Activated CD4-positive, alpha-beta T cell treated with anti-CD3 and anti-CD28 coated beads, Interleukin-2, Interleukin-4, amounts not matched to agents 100 ng/mL and 50 ng/mL, durations not matched to agents 16 hours and 8 hours (primary cell): Measurements from ENCODE around the gene NBPF3.
"Not testable (repeated sequence)": the region's sequence is repeated elsewhere in the genome, so short reads cannot be mapped to it uniquely, and the experiment has no call there.

ENCODE experiments used
- DNase-seq: peaks from one replicate; pipeline ENCODE4 v3.0.0-alpha.2; 2020; ENCODE audit warnings: low spot score

The NBPF3 gene

DNA sequence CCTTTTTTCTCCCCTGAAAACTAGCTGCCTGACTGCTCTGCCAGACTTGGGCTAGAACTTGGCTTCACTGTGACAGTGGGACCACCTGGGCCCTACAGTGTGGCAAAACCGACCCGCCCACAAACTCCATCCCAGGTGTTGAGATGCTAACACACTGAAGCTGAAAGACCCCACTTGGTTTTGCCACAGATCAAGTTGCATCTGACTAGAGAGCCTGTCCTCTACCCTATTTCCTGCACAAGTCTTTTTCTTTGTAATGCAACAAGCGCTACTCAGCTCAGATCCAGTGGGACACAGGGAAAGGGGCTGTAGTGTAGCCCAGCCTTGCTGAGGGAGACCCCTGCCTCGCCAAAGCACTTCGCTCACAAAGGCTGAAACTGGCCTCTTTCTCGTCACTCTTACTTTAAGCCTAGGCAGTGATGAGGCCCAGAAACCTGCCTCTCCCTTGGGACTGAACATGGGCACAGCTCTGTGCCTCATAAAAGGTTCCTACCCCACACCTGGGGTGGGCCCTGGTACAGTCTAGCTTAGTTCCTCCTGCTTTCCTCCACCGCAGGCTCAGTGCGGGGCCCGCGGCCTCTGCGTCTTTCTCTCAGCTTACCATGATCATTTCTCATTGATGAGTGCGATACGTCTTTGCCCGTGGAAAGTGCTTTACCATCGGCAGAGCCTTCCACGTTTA, 79.0 kb downstream of the NBPF3 start:
- no peak for DNase-seq

DNA sequence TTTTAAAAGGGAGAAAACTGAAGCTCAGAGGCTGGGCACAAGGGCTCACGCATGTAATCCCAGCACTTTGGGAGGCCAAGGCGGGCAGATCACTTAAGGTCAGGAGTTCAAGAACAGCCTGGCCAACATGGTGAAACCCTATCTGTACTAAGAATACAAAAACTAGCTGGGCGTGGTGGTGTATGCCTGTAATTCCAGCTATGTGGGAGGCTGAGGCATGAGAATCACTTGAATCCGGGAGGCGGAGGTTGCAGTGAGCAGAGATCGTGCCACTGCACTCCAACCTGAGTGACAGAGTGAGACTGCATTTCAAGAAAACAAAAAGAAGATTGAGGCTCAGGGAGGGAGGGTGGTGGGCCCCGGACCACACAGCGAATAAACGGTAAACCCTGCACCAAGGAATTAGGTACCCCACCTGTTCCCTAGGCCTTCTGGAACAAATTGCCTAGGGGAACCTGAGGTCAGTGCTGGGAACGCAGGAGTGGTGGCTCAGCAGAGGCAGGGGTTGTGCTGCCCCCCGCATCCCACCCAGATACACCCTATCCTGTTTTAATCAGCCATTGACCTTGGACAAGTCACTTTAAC, 79.6 kb downstream of the NBPF3 start:
- DNase-seq = not testable (repeated sequence)

GRCh38 chr1:21520899-21521716, 81.2 kb downstream of the NBPF3 start:
- DNase-seq = no peak

- no peak for DNase-seq
These were observed 81.8 kb downstream of the NBPF3 start for GRCh38 chr1:21521717-21522060.

- no peak for DNase-seq
These were observed 82.6 kb downstream of the NBPF3 start for GRCh38 chr1:21522525-21523038.

DNA sequence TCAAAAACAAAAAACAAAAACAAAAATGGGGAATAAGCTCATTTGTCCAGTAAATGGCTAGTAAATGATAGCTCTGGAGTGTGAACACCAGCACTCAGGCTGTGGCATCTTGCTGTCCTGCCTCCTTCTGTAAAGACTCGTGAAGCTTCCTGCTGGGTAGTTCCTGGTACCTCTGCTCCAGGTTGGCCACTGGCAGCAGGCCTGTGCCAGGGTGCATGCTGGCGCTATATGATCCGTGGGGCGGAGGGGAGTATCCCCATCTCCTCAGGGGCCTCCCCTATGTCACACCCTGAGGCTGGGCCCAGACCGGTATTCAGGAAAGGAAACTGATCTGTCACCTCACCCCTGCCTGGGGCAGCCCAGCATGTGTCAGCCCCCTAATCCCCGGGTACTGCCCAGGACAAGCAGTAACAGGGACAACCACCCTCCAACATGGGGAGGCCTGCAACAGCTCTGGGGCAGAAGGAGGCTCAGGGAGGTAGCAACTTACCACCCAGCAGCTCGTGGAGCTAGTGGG, 83.4 kb downstream of the NBPF3 start:
- no peak for DNase-seq

DNA sequence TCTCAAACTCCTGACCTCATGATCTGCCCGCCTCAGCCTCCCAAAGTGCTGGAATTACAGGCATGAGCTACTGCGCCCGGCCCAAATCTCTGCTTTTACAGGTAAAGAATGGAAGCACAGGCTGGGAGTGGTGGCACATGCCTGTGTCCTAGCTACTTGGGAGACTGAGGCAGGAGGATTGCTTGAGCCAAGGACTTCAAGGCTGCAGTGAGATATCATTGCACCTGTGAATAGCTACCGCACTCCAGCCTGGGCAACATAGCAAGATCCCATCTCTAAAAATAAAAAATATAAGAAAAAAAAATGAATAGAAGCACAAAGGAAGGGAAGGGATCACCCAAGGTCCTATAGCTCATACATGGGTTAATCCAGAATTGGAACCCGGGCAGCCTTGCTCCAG, 84.3 kb downstream of the NBPF3 start:
- DNase-seq = no peak

- DNase-seq = no peak
These were observed 84.9 kb downstream of the NBPF3 start for GRCh38 chr1:21524686-21525339.

DNA sequence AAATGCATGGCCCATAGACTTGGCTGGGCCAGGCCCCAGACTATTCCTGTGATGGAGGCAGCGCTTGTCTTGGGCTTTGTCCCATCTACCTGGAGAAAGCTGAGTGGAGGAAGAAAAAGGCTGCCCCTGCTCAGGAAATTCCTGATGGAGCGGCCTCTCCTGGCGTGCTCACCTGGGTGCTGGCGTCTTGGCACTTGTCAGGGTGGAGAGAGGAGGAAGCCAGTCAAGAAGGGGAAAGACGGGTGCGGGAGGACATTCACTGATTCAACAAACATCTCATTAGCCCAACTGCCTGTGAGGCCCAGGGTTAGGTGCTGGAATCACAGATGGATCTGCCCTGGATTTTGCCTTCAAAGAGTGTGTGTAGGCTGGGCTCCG, 85.4 kb downstream of the NBPF3 start:
- no peak for DNase-seq

DNA sequence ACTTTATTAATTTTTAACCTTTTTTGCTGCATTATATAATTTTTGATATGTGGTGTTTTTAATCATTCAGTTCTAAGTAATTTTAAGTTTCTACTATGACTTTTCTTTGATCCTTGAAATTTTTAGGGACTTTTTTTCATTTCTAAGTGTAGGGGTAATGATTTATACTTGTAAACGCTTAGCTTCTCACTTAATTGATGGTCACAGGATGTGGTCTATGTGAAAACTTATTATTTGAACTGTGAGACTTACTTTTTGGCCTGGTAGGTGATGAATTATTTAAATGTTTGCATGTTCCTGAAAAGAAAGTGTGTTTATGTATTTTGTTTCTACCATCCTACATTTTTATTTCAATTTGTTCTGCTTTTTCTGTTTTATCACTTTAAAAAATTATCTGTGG, 86.5 kb downstream of the NBPF3 start:
- no peak for DNase-seq

DNA sequence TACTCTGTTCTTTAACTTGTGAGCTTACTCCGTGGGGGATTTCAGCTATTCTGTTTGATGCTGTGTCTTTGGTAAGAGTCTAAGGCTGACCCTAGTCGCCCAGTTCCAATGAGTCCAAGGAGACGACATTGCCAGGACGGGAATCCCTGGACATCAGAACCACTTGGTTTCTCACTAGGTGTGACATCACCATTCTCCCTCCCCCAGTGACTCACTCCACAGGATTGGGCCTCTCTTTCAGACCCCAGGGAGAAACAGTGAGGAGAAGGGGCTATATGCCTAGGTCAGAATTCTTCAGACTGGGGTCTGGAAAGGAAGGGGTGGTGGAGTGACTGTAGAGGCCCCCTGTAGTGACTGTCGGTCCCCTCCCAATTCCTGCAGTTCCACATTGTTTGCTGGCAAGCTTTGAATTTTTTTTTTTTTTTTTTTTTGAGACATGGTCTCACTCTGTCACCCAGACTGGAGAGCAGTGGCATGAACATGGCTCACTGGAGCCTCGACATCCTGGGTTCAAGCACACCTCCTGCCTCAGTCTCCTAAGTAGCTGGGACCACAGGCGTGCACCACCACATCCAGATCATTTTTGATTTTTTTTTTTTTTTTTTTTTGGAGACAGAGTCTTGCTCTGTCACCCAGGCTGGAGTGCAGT, 90.6 kb downstream of the NBPF3 start:
- DNase-seq = no peak

DNA sequence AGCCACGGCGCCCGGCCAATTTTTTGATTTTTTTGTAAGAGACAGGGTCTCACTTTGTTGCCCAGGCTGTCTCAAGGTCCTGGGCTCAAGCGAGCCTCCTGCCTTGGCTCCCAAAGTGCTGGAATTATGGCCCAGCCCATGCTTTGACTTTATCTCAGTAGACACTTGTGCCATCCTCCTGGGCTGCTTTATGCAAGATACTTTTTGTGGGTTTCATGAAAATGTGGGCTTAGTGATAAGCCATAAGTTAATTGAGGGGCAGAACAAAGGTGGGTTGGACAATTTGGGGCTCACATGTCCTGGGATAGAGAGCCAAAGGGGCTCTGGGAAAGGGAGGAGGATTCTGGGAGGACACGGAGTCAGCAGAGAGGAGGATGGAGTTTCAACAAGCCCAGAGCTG, 91.3 kb downstream of the NBPF3 start:
- DNase-seq = no peak

DNA sequence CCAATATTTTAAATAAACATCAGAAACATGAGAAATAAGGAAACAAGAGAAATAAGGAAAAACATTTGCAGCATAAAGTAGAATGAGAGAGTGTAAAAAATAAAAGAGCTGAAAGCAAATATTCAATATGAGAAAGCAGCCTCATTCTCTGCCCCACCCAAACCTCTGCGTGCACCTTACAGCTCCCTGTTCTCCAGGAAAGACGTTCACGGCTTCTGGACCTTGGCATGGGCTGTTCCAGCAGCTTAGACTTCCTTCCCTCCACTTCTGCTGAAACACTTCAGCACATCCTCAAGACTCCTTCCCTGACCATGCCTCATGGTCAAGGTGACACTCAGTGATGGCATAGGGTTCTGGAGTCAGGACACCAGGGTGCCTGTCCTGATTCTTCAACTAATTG, 92.6 kb downstream of the NBPF3 start:
- no peak for DNase-seq

DNA sequence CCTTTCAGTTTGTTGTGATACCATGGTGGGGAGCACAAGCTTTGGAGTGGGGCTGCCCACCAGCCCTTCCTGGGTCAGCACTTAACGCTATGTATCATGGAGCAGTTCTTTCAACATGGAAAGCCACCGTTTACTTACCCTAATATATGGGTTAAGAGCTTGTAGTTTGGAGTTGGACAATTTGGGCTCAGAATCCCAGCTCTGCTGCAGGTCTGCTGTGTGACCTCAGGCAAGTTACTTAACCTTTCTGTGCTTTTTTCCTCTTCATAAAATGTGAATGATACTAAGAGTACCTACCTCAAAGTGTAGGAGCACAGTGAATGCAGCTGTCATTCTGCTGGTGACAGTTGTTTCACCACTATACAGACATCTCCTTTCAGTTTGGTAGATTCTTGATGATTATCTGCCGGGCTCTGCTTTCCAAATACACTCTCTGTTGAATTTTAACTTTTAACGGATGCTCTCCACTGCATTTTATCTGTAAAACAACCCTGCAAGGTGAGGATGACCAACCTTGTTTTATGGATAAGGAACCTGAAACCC, 93.1 kb downstream of the NBPF3 start:
- DNase-seq = no peak

GRCh38 chr1:21534146-21534545, 94.2 kb downstream of the NBPF3 start:
- no peak for DNase-seq
